NCI-H748 treated with DMSO at 0.1 percent for 48 hours (cell line): ENCODE data around the gene IMMP1L.

Experiments used
- DNase-seq: peaks from one replicate; lab custom pipeline; 2025; lab: John Stamatoyannopoulos, UW

Gene IMMP1L

GRCh38 chr11:31387379-31387778 lies 122.0 kb downstream of the IMMP1L start:
- DNase-seq, result no peak

GRCh38 chr11:31383116-31383515 lies 126.3 kb downstream of the IMMP1L start:
- DNase-seq, result no peak
